Hepatocyte (in vitro differentiated cells): ENCODE data around the gene PDE4B.

Source experiments
- EZH2 ChIP-seq: fragments of 200-600 bp; sonication (generic); IDR thresholded peaks from 2 replicates; pipeline ENCODE4 v1.6.1; 2016; ENCODE audit warnings: antibody characterized with exemption, mild to moderate bottlenecking, borderline replicate concordance
- TF ChIP-seq, protein P1 (sequence below): fragments of 200-600 bp; sonication (generic); IDR thresholded peaks from 2 replicates; pipeline ENCODE4 v1.5.1; 2016; ENCODE audit warnings: antibody characterized with exemption, mild to moderate bottlenecking; ENCODE audit not compliant: poor library complexity

DNA sequence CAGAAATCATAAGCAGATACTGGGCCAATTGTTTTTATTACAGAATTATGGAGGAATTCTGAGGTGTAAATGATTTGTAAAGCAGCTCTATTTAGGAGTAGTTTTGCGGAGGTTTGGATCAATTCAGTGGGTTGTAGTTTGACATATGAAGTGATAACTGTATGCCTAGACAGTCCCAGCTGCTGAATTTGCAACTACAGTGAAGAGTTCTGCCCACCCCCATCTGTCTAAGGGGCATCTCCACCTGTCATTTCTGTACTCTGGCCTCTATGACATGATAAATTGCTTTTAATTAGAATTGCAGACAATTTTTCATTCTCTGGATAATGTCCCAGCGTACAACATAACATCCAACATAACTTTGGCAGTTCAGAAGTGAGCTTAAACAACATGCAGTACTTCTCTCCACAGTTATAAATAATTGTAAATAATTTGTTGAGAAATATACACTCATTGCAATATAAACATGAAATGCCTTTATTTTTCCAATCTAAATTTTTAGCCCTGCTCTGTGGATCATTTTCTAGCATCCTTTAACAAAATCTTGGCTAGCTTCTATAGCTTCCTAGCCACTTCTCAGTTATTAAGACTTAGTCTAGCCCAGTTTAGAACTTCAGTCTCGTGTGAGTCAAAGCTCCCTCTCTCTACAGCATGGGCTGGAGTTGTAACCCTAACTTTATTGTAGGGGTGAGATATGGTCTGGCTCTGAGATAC, 52.3 kb downstream of the PDE4B start:
- no peak for TF ChIP-seq EZH2
- TF ChIP-seq, protein P1, sequence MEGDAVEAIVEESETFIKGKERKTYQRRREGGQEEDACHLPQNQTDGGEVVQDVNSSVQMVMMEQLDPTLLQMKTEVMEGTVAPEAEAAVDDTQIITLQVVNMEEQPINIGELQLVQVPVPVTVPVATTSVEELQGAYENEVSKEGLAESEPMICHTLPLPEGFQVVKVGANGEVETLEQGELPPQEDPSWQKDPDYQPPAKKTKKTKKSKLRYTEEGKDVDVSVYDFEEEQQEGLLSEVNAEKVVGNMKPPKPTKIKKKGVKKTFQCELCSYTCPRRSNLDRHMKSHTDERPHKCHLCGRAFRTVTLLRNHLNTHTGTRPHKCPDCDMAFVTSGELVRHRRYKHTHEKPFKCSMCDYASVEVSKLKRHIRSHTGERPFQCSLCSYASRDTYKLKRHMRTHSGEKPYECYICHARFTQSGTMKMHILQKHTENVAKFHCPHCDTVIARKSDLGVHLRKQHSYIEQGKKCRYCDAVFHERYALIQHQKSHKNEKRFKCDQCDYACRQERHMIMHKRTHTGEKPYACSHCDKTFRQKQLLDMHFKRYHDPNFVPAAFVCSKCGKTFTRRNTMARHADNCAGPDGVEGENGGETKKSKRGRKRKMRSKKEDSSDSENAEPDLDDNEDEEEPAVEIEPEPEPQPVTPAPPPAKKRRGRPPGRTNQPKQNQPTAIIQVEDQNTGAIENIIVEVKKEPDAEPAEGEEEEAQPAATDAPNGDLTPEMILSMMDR, result no peak
